HepG2 (cell line): ENCODE results near the gene MLN. TPM values are rescaled to one million over a fixed set of nuclear protein-coding genes. Genes with fewer than 3 reads are reported as not detected.
A peak's percentile ranks its signal among the peaks of the same experiment; 100 is the strongest.

Experiments used
- FOXC1 ChIP-seq: sonication (generic); formaldehyde crosslinking; IDR thresholded peaks from 2 replicates; pipeline ENCODE4 v1.8.0; 2022; ENCODE audit warnings: mild to moderate bottlenecking, missing genetic modification reagents, borderline replicate concordance
- KDM4B ChIP-seq: sonication (generic); formaldehyde crosslinking; IDR thresholded peaks from 2 replicates; pipeline ENCODE4 v1.4.0; 2020; ENCODE audit warnings: missing genetic modification reagents
- MAF1 ChIP-seq: sonication (generic); formaldehyde crosslinking; IDR thresholded peaks from 2 replicates; pipeline ENCODE4 v1.5.0; 2020; ENCODE audit warnings: missing genetic modification reagents, borderline replicate concordance
- MED8 ChIP-seq: sonication (generic); formaldehyde crosslinking; IDR thresholded peaks from 2 replicates; pipeline ENCODE4 v1.8.1; 2023; ENCODE audit warnings: mild to moderate bottlenecking, missing genetic modification reagents; ENCODE audit not compliant: insufficient replicate concordance
- MEIS1 ChIP-seq: sonication (generic); formaldehyde crosslinking; IDR thresholded peaks from 2 replicates; pipeline ENCODE4 v1.9.0; 2021; ENCODE audit warnings: mild to moderate bottlenecking, missing genetic modification reagents, moderate library complexity, borderline replicate concordance
- PAF1 ChIP-seq: IDR thresholded peaks from 2 replicates; pipeline ENCODE4 v1.6.1; 2016; ENCODE audit warnings: missing genetic modification reagents, missing compliant biosample characterization
- PAX8 ChIP-seq: sonication (generic); formaldehyde crosslinking; IDR thresholded peaks from 2 replicates; pipeline ENCODE4 v1.8.0; 2022; ENCODE audit warnings: mild to moderate bottlenecking, missing genetic modification reagents, borderline replicate concordance
- TP53 ChIP-seq: sonication (generic); formaldehyde crosslinking; conservative IDR thresholded peaks from 2 replicates; pipeline ENCODE4 v1.4.0; 2020; ENCODE audit warnings: missing genetic modification reagents
- ZFP1 ChIP-seq: IDR thresholded peaks from 2 replicates; pipeline ENCODE4 v1.6.1; 2016
- ZMAT3 ChIP-seq: sonication (generic); formaldehyde crosslinking; conservative IDR thresholded peaks from 2 replicates; pipeline ENCODE4 v1.7.0; 2021; ENCODE audit warnings: missing genetic modification reagents
- ZNF24 ChIP-seq: fragments of 450-650 bp; IDR thresholded peaks from 2 replicates; pipeline ENCODE4 v1.6.1; 2017; ENCODE audit warnings: antibody characterized with exemption, mild to moderate bottlenecking
- polyA plus RNA-seq, 8 experiments: library from polyadenylated mRNA; depleted of rRNA in 3 of 8; stranded (reverse) in 7 of 8; unstranded in 1 of 8; fragments of >200 nt; fragmentation: Illumina TruSeq in 4 of 8; extraction: Trizol in 4 of 8; gene quantifications; 2 replicates each; pipeline versions ENCODE4 v1.2.1 to v1.2.3, GENCODE V29; 2011 to 2016; ENCODE audit warnings: low read depth in 4 of 8, missing spikeins in 1 of 8, mixed read lengths in 1 of 8; ENCODE audit not compliant: insufficient read depth in 1 of 8
- total RNA-seq, 5 experiments: library from RNA; depleted of rRNA; stranded (reverse); fragments of >200 nt; fragmentation: Illumina TruSeq; extraction: Trizol; gene quantifications; 2 replicates each; pipeline ENCODE4 v1.2.3, GENCODE V29; 2016; ENCODE audit warnings: low read depth in 1 of 5
- TF ChIP-seq, protein P1 (sequence below): sonication (generic); formaldehyde crosslinking; IDR thresholded peaks from 2 replicates; pipeline ENCODE4 v1.5.1; 2020; ENCODE audit warnings: mild to moderate bottlenecking, missing genetic modification reagents, borderline replicate concordance
- TF ChIP-seq, protein P2 (sequence below): IDR thresholded peaks from 2 replicates; pipeline ENCODE4 v1.6.1; 2012; ENCODE audit warnings: low read length, improper control_type of control experiment
- TF ChIP-seq, protein P3 (sequence below): sonication (generic); formaldehyde crosslinking; IDR thresholded peaks from 2 replicates; pipeline ENCODE4 v1.4.0; 2020; ENCODE audit warnings: missing genetic modification reagents, low read depth, mild to moderate bottlenecking, borderline replicate concordance
- TF ChIP-seq, protein P4 (sequence below): sonication (generic); formaldehyde crosslinking; conservative IDR thresholded peaks from 2 replicates; pipeline ENCODE4 v1.8.0; 2022; ENCODE audit warnings: mild to moderate bottlenecking, moderate library complexity, missing genetic modification reagents
- TF ChIP-seq, protein P5 (sequence below): sonication (generic); formaldehyde crosslinking; IDR thresholded peaks from 2 replicates; pipeline ENCODE4 v1.4.0; 2020; ENCODE audit warnings: missing genetic modification reagents; ENCODE audit errors: not compliant biosample characterization

Gene MLN
- total and polyA plus RNA-seq, 2 of the 13 experiments (the other 11 are each of a cell fraction or from before 2014, with no cell fraction given), result not detected

DNA sequence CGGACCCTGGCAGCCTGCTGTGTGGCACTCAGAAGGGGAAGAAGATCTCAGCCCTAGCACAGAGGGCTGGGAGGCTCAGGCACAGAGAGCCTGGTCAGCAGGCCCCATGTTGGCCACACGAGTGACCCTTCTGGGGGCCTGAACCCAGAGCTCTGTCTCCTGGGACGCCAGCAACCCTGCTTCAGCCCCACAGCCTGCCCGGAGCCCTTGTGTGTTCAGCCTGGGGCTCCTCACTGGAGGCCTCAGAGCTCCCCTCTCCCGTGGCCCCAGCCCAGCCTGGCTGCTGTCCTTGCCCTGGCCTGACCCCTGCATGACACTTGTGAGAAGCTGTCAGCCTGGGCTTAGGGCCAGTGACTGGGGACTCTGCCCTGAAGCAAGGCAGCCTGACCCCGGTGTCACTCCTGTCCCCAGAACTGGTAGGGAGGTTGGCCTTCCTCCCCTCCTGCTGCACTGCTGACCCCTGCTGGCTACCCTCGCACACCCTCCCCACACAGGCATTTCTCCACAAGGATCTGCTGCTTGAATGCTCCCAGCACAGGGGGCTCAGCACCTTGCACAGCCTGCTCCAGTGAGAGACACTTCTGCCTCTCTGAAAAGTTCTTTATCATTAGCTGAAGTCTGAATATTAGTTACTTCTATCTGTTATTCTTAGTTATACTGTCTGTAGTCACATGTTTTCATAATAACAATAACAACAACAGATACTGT is 41.7 kb downstream of the MLN start (continued):
- TF ChIP-seq, protein P1, sequence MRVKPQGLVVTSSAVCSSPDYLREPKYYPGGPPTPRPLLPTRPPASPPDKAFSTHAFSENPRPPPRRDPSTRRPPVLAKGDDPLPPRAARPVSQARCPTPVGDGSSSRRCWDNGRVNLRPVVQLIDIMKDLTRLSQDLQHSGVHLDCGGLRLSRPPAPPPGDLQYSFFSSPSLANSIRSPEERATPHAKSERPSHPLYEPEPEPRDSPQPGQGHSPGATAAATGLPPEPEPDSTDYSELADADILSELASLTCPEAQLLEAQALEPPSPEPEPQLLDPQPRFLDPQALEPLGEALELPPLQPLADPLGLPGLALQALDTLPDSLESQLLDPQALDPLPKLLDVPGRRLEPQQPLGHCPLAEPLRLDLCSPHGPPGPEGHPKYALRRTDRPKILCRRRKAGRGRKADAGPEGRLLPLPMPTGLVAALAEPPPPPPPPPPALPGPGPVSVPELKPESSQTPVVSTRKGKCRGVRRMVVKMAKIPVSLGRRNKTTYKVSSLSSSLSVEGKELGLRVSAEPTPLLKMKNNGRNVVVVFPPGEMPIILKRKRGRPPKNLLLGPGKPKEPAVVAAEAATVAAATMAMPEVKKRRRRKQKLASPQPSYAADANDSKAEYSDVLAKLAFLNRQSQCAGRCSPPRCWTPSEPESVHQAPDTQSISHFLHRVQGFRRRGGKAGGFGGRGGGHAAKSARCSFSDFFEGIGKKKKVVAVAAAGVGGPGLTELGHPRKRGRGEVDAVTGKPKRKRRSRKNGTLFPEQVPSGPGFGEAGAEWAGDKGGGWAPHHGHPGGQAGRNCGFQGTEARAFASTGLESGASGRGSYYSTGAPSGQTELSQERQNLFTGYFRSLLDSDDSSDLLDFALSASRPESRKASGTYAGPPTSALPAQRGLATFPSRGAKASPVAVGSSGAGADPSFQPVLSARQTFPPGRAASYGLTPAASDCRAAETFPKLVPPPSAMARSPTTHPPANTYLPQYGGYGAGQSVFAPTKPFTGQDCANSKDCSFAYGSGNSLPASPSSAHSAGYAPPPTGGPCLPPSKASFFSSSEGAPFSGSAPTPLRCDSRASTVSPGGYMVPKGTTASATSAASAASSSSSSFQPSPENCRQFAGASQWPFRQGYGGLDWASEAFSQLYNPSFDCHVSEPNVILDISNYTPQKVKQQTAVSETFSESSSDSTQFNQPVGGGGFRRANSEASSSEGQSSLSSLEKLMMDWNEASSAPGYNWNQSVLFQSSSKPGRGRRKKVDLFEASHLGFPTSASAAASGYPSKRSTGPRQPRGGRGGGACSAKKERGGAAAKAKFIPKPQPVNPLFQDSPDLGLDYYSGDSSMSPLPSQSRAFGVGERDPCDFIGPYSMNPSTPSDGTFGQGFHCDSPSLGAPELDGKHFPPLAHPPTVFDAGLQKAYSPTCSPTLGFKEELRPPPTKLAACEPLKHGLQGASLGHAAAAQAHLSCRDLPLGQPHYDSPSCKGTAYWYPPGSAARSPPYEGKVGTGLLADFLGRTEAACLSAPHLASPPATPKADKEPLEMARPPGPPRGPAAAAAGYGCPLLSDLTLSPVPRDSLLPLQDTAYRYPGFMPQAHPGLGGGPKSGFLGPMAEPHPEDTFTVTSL (CRISPR knock-in tag), result no peak
- TF ChIP-seq, protein P2, sequence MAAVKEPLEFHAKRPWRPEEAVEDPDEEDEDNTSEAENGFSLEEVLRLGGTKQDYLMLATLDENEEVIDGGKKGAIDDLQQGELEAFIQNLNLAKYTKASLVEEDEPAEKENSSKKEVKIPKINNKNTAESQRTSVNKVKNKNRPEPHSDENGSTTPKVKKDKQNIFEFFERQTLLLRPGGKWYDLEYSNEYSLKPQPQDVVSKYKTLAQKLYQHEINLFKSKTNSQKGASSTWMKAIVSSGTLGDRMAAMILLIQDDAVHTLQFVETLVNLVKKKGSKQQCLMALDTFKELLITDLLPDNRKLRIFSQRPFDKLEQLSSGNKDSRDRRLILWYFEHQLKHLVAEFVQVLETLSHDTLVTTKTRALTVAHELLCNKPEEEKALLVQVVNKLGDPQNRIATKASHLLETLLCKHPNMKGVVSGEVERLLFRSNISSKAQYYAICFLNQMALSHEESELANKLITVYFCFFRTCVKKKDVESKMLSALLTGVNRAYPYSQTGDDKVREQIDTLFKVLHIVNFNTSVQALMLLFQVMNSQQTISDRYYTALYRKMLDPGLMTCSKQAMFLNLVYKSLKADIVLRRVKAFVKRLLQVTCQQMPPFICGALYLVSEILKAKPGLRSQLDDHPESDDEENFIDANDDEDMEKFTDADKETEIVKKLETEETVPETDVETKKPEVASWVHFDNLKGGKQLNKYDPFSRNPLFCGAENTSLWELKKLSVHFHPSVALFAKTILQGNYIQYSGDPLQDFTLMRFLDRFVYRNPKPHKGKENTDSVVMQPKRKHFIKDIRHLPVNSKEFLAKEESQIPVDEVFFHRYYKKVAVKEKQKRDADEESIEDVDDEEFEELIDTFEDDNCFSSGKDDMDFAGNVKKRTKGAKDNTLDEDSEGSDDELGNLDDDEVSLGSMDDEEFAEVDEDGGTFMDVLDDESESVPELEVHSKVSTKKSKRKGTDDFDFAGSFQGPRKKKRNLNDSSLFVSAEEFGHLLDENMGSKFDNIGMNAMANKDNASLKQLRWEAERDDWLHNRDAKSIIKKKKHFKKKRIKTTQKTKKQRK, result no peak
- no peak for TF ChIP-seq PAF1 (CRISPR knock-in tag)
- peak; percentile 62; the same call in 1 of the 2 replicates for TF ChIP-seq ZNF24
- TF ChIP-seq MAF1 (CRISPR knock-in tag), result peak; percentile 50; the same call in 1 of the 2 replicates
- TF ChIP-seq, protein P3, sequence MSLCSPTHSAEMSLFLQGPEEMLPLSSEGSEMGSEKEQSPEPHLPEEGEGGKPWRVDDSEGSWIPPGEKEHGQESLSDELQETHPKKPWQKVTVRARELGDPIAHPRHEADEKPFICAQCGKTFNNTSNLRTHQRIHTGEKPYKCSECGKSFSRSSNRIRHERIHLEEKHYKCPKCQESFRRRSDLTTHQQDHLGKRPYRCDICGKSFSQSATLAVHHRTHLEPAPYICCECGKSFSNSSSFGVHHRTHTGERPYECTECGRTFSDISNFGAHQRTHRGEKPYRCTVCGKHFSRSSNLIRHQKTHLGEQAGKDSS (CRISPR knock-in tag), result 0 out of 2 replicates have a peak, but pooled peaks have one; percentile 82
- peak; percentile 99 for TF ChIP-seq MEIS1 (CRISPR knock-in tag)
- peak; percentile 80 for TF ChIP-seq FOXC1 (CRISPR knock-in tag)
- no peak for TF ChIP-seq PAX8 (CRISPR knock-in tag)
- peak; percentile 90 for TF ChIP-seq ZMAT3 (CRISPR knock-in tag)
- TF ChIP-seq ZFP1 (CRISPR knock-in tag), result peak; percentile 60; the same call in 1 of the 2 replicates
- TF ChIP-seq, protein P4, sequence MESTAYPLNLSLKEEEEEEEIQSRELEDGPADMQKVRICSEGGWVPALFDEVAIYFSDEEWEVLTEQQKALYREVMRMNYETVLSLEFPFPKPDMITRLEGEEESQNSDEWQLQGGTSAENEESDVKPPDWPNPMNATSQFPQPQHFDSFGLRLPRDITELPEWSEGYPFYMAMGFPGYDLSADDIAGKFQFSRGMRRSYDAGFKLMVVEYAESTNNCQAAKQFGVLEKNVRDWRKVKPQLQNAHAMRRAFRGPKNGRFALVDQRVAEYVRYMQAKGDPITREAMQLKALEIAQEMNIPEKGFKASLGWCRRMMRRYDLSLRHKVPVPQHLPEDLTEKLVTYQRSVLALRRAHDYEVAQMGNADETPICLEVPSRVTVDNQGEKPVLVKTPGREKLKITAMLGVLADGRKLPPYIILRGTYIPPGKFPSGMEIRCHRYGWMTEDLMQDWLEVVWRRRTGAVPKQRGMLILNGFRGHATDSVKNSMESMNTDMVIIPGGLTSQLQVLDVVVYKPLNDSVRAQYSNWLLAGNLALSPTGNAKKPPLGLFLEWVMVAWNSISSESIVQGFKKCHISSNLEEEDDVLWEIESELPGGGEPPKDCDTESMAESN (CRISPR knock-in tag), result peak; percentile 92
- TF ChIP-seq MED8 (CRISPR knock-in tag), result no peak
- TF ChIP-seq, protein P5, sequence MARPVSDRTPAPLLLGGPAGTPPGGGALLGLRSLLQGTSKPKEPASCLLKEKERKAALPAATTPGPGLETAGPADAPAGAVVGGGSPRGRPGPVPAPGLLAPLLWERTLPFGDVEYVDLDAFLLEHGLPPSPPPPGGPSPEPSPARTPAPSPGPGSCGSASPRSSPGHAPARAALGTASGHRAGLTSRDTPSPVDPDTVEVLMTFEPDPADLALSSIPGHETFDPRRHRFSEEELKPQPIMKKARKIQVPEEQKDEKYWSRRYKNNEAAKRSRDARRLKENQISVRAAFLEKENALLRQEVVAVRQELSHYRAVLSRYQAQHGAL, result peak; percentile 29
- peak; percentile 65 for TF ChIP-seq KDM4B (CRISPR knock-in tag)
- 0 out of 2 replicates have a peak, but pooled peaks have one; percentile 38 for TF ChIP-seq TP53 (CRISPR knock-in tag)
